HEK293 (cell line): ENCODE data around the gene ZDHHC14.

Experiments used
- ZBTB20 ChIP-seq: fragments of 450-650 bp; formaldehyde crosslinking; IDR thresholded peaks from 2 replicates; pipeline ENCODE4 v1.5.1; 2016; ENCODE audit warnings: missing biosample characterization, missing genetic modification characterization
- ZBTB7A ChIP-seq: fragments of 450-650 bp; formaldehyde crosslinking; IDR thresholded peaks from 2 replicates; pipeline ENCODE4 v1.5.1; 2016; ENCODE audit warnings: low read depth, missing biosample characterization, missing genetic modification characterization
- ZFHX2 ChIP-seq: fragments of 450-650 bp; formaldehyde crosslinking; conservative IDR thresholded peaks from 2 replicates; pipeline ENCODE4 v1.5.1; 2016; ENCODE audit warnings: missing biosample characterization, missing genetic modification characterization
- TF ChIP-seq, protein P1 (sequence below): fragments of 450-650 bp; formaldehyde crosslinking; IDR thresholded peaks from 2 replicates; pipeline ENCODE4 v1.5.1; 2016; ENCODE audit warnings: missing biosample characterization, missing genetic modification characterization
- TF ChIP-seq, protein P2 (sequence below): fragments of 450-650 bp; formaldehyde crosslinking; IDR thresholded peaks from 2 replicates; pipeline ENCODE4 v1.5.1; 2016; ENCODE audit warnings: missing biosample characterization, missing genetic modification characterization
- TF ChIP-seq, protein P3 (sequence below): fragments of 450-650 bp; formaldehyde crosslinking; optimal IDR thresholded peaks from 2 replicates; pipeline ENCODE3; 2016; ENCODE audit warnings: missing biosample characterization, mild to moderate bottlenecking, missing genetic modification characterization
- TF ChIP-seq, protein P4 (sequence below): fragments of 450-650 bp; formaldehyde crosslinking; IDR thresholded peaks from 2 replicates; pipeline ENCODE4 v1.5.1; 2016; ENCODE audit warnings: missing biosample characterization, missing genetic modification characterization, low read depth

DNA sequence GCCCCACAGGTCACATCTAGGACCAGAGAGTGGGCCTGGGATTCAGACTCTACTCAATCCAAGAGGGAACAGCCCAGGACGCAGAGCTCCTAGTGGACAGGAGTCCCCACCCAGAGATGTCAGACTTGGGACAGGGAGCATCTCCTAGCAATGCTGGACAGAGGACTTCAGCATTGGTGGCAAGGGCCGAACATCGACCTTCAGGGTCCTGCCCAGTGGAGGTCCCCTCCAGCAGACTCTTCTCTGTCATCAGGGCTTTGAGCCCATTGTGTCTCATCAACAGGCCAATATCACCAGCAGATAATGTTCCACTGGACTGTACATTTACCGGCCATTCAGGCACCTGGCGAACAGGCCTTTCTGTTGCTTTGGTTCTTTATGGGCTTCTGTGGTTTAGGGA, 282.3 kb downstream of the ZDHHC14 start:
- TF ChIP-seq, protein P1, sequence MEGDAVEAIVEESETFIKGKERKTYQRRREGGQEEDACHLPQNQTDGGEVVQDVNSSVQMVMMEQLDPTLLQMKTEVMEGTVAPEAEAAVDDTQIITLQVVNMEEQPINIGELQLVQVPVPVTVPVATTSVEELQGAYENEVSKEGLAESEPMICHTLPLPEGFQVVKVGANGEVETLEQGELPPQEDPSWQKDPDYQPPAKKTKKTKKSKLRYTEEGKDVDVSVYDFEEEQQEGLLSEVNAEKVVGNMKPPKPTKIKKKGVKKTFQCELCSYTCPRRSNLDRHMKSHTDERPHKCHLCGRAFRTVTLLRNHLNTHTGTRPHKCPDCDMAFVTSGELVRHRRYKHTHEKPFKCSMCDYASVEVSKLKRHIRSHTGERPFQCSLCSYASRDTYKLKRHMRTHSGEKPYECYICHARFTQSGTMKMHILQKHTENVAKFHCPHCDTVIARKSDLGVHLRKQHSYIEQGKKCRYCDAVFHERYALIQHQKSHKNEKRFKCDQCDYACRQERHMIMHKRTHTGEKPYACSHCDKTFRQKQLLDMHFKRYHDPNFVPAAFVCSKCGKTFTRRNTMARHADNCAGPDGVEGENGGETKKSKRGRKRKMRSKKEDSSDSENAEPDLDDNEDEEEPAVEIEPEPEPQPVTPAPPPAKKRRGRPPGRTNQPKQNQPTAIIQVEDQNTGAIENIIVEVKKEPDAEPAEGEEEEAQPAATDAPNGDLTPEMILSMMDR (tag by site-specific recombination) = no peak
- TF ChIP-seq ZBTB7A (tag by site-specific recombination) (no peak), ZFHX2 (tag by site-specific recombination) (no peak), ZBTB20 (tag by site-specific recombination) (no peak)
- TF ChIP-seq, protein P2, sequence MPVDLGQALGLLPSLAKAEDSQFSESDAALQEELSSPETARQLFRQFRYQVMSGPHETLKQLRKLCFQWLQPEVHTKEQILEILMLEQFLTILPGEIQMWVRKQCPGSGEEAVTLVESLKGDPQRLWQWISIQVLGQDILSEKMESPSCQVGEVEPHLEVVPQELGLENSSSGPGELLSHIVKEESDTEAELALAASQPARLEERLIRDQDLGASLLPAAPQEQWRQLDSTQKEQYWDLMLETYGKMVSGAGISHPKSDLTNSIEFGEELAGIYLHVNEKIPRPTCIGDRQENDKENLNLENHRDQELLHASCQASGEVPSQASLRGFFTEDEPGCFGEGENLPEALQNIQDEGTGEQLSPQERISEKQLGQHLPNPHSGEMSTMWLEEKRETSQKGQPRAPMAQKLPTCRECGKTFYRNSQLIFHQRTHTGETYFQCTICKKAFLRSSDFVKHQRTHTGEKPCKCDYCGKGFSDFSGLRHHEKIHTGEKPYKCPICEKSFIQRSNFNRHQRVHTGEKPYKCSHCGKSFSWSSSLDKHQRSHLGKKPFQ (tag by site-specific recombination) = no peak
- TF ChIP-seq, protein P3, sequence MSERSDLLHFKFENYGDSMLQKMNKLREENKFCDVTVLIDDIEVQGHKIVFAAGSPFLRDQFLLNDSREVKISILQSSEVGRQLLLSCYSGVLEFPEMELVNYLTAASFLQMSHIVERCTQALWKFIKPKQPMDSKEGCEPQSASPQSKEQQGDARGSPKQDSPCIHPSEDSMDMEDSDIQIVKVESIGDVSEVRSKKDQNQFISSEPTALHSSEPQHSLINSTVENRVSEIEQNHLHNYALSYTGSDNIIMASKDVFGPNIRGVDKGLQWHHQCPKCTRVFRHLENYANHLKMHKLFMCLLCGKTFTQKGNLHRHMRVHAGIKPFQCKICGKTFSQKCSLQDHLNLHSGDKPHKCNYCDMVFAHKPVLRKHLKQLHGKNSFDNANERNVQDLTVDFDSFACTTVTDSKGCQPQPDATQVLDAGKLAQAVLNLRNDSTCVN (tag by site-specific recombination) = no peak
- TF ChIP-seq, protein P4, sequence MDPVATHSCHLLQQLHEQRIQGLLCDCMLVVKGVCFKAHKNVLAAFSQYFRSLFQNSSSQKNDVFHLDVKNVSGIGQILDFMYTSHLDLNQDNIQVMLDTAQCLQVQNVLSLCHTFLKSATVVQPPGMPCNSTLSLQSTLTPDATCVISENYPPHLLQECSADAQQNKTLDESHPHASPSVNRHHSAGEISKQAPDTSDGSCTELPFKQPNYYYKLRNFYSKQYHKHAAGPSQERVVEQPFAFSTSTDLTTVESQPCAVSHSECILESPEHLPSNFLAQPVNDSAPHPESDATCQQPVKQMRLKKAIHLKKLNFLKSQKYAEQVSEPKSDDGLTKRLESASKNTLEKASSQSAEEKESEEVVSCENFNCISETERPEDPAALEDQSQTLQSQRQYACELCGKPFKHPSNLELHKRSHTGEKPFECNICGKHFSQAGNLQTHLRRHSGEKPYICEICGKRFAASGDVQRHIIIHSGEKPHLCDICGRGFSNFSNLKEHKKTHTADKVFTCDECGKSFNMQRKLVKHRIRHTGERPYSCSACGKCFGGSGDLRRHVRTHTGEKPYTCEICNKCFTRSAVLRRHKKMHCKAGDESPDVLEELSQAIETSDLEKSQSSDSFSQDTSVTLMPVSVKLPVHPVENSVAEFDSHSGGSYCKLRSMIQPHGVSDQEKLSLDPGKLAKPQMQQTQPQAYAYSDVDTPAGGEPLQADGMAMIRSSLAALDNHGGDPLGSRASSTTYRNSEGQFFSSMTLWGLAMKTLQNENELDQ = no peak
